ENCODE results near the gene ERCC4. TPM values are rescaled to one million over a fixed set of nuclear protein-coding genes. Genes with fewer than 3 reads are reported as not detected.
"Not testable (repeated sequence)": the region's sequence is repeated elsewhere in the genome, so short reads cannot be mapped to it uniquely, and the experiment has no call there.

ERCC4 gene
- total RNA-seq, 1 donor from 2014 or later: 9.6 TPM

GRCh38 chr16:13885700-13886099, 34.3 kb upstream of the ERCC4 start:
- no peak for DNase-seq
- intact Hi-C loops (cut with DNase I): no loop called here
- Histone ChIP-seq H3K4me3 (no peak overlapping the region), H3K27me3 (no peaks in the 10 kb centered on the region), H3K9me3 (no peaks in the 10 kb centered on the region), H3K27ac (no peak overlapping the region), H3K4me1 (no peaks in the 10 kb centered on the region), H3K36me3 (no peaks in the 10 kb centered on the region)
- no peak for ATAC-seq
- TF ChIP-seq CTCF (IDR thresholded peaks at IDR 0.05): no peak

DNA sequence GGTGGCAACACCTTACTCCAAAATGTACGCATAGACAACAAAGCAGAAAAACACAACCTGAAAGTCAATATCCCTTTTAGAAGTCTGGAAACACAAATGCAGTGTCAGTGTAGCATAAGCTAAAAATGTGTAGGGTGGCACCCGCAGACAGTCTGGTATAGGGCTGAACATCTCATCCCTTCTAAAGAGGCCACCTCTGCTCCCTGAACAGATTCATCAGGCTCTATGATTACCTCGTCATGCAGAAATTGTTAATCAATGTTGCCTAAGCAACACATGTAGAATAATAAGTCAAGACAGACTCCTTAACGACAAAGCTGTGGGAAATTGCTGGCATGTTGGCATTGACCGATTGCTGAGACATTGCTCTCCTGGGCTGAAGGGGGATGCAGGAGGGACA, 33.3 kb upstream of the ERCC4 start:
- Histone ChIP-seq H3K9me3 (no peaks in the 10 kb centered on the region), H3K27me3 (no peaks in the 10 kb centered on the region), H3K36me3 (no peaks in the 10 kb centered on the region), H3K4me1 (no peaks in the 10 kb centered on the region), H3K4me3 (no peak overlapping the region), H3K27ac (no peak overlapping the region)
- DNase-seq: no peak
- intact Hi-C loops (cut with DNase I): no loop called here
- TF ChIP-seq CTCF (IDR thresholded peaks at IDR 0.05): no peak
- ATAC-seq: no peak

DNA sequence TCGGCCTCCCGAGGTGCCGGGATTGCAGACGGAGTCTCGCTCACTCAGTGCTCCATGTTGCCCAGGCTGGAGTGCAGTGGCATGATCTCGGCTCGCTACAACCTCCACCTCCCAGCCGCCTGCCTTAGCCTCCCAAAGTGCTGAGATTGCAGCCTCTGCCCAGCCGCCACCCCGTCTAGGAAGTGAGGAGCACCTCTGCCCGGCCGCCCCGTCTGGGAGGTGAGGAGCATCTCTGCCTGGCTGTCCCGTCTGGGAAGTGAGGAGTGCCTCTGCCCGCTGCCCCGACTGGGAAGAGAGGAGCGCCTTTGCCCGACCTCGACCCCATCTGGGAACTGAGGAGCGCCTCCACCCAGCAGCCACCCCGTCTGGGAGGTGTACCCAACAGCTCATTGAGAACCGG, 30.6 kb upstream of the ERCC4 start:
- H3K9me3 ChIP-seq; H3K4me1 ChIP-seq; H3K4me3 ChIP-seq; DNase-seq; ATAC-seq; intact Hi-C loops (cut with DNase I); H3K36me3 ChIP-seq; H3K27ac ChIP-seq; H3K27me3 ChIP-seq: not testable (repeated sequence)

DNA sequence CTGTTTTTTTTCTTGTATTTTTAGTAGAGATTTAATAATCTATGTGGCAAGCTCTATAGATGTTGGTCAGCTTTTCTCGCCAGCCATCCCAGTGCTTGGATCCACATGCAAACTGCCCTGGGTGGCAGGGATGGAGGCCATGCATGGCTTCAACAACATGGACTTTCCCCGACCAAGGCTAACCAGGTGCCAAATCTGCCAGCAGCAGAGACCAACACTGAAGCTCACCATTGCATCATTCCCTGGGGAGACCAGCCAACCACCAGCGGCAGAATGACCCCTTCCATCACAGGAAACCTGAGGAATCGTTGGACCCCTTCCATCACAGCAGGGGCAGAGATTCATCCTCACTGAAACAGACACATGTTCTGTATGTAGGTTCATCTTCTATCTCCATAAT, 27.7 kb upstream of the ERCC4 start:
- H3K9me3 ChIP-seq: no peaks in the 10 kb centered on the region
- H3K36me3 ChIP-seq: no peaks in the 10 kb centered on the region
- no peak for DNase-seq
- TF ChIP-seq CTCF (IDR thresholded peaks at IDR 0.05): no peak
- intact Hi-C loops (cut with DNase I): no loop called here
- no peaks in the 10 kb centered on the region for H3K4me1 ChIP-seq
- no peaks in the 10 kb centered on the region for H3K27me3 ChIP-seq
- no peak overlapping the region for H3K4me3 ChIP-seq
- H3K27ac ChIP-seq: no peak overlapping the region
- no peak for ATAC-seq

GRCh38 chr16:13895516-13895915, 24.4 kb upstream of the ERCC4 start:
- Histone ChIP-seq H3K9me3 (no peaks in the 10 kb centered on the region), H3K27me3 (no peaks in the 10 kb centered on the region), H3K36me3 (no peaks in the 10 kb centered on the region), H3K27ac (no peak overlapping the region), H3K4me3 (no peak overlapping the region), H3K4me1 (no peaks in the 10 kb centered on the region)
- no peak for ATAC-seq
- intact Hi-C loops (cut with DNase I): no loop called here
- DNase-seq: no peak
- no peak for TF ChIP-seq CTCF (IDR thresholded peaks at IDR 0.05)

DNA sequence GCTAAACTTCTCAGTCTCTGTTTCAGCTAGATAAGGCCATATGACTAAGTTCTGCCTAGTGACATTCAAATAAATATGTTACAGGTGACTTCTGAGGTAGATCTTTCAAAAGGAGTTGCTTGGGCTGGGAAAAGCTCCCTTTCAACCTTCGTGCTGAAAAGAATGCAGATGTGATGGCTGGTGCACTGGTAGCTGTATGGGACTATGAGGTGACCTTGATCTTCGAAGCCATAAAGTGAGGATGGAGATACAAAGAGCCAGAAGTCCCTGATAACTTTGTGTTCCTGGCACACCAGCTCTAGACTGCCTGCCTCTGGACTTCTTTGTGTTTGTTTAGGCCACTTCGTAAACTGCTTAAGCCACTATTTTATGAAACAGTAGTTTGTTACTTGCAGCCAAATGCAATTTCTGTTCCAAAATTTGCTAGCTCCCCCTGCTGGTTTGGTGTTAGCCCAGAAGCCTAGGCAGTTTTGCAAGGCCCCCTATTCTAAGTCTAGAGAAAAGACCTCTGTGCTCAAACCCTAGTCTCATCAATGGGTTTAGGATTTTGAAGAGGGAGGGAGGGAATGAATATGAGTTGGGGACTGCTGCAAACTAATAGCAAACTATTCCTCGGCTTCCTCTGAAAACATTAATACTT, 23.3 kb upstream of the ERCC4 start:
- intact Hi-C loops (cut with DNase I): no loop called here
- no peak for DNase-seq
- Histone ChIP-seq H3K36me3 (no peaks in the 10 kb centered on the region), H3K27ac (no peak overlapping the region), H3K4me1 (no peaks in the 10 kb centered on the region), H3K4me3 (no peak overlapping the region), H3K27me3 (no peaks in the 10 kb centered on the region), H3K9me3 (no peaks in the 10 kb centered on the region)
- no peak for TF ChIP-seq CTCF (IDR thresholded peaks at IDR 0.05)
- no peak for ATAC-seq
